Peyer's patch (tissue), 4 donors: ENCODE results near the gene FUBP3.

Source experiments
- CTCF ChIP-seq, 6 experiments: fragments of 450-650 bp in 4 of 6; fragments of 200-600 bp in 2 of 6; sonication (generic) in 1 of 6; IDR thresholded peaks; one replicate each; pipeline ENCODE4 v1.5.1; 2017 to 2019; ENCODE audit warnings: antibody characterized with exemption in 6 of 6, mild to moderate bottlenecking in 3 of 6, moderate library complexity in 1 of 6
- POLR2A ChIP-seq, 2 donors: fragments of 450-650 bp; IDR thresholded peaks; one replicate each; pipeline ENCODE4 v1.5.1; 2017; ENCODE audit warnings: antibody characterized with exemption in 2 of 2, mild to moderate bottlenecking in 2 of 2, moderate library complexity in 2 of 2

GRCh38 chr9:130651752-130652151 is 72.4 kb downstream of the FUBP3 start:
- no peak for TF ChIP-seq POLR2A (IDR thresholded peaks at IDR 0.05)
- TF ChIP-seq CTCF (IDR thresholded peaks at IDR 0.05): no peak
